GM19452 (cell line): Measurements from ENCODE around the gene FAM53C.
A peak's percentile ranks its signal among the peaks of the same experiment; 100 is the strongest.

ENCODE experiments used
- ATAC-seq: cut with Tn5 transposase; IDR thresholded peaks from one replicate; pipeline ENCODE4 v1.9.1; 2021; ENCODE audit not compliant: unreplicated experiment

FAM53C gene

DNA sequence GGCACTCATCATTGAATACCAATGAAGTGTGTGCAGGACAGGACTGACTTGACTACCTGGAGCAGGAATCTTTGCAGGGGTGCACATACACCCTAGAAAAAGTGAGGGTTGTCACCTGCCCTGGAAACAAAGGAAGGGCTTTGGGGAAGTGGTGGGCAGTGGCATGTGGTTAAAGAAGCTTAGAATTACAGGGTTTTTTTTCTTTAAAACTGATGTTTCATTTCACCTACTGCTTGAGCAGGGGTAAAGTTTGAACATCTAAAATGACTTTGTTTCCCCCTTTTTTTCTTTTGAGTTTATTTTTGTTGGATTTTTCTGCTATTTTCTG lies 12.5 kb downstream of the FAM53C start:
- ATAC-seq = no peak

DNA sequence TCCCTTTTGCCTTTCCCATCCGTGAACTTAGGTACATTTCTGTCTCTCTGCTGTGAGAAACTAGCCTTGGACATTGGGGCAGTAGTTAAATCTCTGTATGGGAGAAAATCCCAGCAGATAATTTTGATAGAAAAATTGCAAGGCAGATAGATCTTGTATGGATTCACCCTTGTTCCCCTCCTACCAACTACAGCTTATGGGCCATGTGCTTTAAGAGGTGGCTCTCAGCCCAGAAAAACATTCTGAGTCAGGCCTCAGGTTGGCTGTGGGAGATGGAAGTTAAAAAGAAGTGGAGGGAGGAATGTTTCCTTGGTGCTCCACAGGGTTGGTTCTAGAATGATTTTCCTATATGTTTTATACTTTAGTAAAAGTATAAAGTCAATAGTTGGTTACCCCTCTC lies 13.0 kb downstream of the FAM53C start:
- no peak for ATAC-seq

DNA sequence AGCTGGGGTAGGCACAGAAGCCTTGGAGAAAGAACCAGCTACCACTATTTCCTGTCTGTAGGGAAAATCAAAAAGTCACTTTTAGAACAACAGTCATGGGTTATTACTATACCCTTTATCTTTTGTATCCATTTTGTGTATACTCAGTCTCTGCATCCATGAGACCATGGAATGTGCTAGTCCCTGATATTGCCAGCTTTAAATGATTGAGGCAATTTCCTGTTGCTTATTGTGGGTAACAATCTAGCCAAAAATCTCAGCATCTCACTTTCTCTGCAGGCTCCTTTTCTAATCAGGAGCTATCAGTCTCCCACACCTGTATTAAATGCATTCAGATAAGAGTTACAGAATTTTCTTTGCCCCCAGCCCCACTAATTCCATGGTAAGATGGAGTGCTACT lies 13.5 kb downstream of the FAM53C start:
- ATAC-seq = no peak

DNA sequence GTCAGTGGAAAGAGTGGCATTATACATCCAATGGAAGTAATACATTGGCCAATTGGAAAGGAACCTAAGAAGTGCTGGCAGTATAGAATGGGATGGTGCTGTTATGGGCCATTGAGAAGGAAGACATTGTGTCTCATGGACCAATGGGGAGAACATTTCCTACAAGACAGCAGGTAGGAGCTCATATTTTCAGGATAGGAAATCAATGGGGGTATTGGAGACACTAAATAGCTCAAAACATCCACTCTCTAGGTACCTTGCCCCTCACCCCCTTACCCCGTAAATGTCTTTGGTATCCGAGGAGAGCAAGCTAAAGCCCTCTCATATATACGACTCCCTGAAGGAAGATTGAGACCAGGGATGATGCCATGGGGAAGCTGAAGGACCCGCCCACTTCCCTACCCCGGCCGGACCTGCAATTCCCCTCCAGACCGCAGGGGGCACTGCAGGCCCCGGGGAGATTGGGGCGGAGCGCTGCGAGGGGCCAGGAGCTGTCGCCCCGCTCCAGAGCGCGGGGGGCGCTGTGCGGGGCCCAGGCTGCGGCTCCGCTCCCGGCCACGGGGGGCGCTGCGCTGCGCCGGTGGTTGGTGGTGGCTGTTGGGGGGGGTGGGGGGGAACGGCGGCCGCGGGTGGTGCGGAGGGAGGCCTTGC lies 14.1 kb downstream of the FAM53C start, which contains the start of gene KDM3B:
KDM3B (plus strand) TSS at position 615 of the 651 bp plus-strand sequence. CDS start 111 bp downstream, outside the sequence.
- ATAC-seq = peak; percentile 66

DNA sequence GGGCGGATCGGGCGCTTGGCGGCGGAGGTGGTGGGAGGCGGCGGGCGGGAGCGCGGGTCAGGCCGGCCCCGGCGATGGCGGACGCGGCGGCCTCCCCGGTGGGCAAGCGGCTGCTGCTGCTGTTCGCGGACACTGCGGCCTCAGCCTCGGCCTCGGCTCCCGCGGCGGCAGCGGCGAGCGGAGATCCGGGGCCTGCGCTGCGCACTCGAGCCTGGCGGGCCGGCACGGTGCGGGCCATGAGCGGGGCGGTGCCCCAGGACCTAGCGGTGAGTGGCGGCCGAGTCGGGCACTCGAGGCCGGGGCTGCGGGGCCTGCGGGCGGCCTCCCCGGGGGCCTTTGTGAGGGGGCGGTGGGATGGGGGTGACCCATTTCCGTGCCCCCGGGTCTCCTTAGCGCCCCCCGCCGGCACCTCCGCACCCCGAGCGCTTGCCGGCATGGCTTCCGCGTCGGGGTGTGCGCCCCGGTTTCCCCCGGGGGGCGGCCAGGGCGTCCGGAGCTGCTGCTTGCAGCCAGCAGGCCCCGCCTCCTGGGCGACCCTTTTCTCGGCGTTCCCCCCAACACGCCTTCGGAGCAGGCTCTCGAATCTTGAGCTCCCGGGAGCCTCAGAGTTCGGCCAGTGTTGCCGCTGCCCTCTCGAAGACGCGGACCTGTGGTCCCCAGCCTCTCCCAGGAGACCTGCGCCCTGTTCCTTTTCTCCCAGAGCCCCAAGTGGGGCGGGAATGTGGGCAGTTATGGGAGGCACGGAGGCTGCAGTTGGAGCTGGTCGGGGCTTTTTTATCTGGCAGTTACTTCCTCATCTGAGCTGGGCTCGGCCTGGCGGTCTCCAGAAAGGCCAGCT lies 14.9 kb downstream of the FAM53C start:
- ATAC-seq = peak; percentile 39

DNA sequence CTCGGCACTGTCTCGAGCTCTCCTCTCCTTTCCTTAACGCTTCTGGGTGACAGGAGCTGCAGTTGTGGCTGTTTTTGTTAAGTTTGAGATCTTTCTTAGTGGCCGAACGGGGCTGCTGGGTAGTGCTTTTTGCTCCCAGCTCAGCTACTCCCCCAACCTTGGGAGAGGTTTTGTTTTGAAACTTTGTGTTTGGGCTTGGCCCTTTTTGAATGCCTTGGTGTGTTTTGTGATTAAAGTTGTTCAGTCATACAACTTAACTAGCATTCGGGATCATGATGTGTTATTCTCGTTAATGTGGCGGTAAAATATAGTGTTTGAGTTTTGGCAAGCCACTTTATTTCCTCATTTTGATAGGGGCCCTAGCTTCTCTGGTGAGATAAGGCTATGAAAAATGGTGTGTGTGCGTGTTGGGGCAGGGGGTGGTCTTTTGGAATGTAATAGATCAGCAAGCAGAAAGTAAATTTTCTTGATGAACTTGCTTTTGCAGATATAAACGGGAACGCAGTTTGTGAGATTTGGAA lies 15.6 kb downstream of the FAM53C start:
- ATAC-seq = peak; percentile 5

DNA sequence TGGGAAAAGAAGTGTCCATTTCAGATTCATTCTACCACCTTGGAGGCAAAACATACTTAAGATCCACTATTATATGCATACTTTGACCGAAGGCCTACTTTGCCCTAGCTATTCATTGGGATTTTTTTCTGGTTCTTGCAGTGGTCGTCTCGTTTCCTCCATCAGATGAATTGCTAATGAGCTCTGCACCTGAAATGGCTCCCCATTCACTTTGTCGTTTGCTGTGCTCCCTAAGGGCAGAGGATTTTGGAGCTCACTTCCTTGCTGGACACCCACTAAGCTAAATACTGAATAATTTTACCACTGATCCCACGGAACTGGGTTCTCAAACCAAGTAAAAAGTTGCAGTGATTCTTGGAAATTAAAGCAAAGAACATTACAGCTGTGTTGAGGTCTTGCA lies 16.3 kb downstream of the FAM53C start:
- ATAC-seq = no peak

DNA sequence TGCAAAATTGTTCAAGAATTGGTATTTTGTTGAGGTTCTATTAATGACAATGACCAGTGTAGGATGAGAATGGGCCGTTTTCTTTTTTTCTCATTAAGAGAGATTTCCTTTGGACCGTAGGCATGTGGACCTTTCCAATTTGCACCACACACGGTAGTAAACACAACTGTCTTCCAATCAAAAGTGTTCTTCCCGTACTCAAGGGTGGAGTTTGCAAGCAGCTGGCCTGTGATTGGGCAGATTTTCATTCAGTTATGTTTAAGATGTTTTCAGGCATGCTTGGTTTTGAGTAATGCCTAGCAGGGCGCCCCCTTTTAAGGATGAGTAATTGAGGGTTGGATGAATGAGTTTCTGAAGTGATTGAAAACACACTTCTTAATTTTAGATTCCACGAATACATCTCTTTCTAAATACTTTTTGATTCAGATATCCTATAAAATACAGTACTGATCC lies 16.9 kb downstream of the FAM53C start:
- ATAC-seq = no peak

DNA sequence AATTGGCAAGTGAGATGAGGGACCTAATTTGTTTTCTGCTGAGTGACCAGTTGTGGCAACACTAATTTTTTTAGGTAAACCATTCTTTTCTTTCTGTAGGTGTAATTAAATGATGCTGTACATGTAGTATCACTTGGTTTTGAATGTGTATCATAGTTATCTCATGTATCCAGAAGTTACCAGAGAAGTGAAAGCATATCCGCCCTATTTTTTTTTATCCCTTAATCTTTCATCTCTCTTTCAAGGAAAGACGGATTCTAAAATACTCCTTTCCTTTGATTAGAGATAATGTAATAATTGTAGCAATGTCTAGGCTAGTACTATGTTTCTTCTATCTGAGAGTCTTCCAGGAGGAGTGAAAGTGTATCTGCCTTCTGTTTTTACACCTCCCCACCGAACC lies 21.6 kb downstream of the FAM53C start:
- no peak for ATAC-seq

DNA sequence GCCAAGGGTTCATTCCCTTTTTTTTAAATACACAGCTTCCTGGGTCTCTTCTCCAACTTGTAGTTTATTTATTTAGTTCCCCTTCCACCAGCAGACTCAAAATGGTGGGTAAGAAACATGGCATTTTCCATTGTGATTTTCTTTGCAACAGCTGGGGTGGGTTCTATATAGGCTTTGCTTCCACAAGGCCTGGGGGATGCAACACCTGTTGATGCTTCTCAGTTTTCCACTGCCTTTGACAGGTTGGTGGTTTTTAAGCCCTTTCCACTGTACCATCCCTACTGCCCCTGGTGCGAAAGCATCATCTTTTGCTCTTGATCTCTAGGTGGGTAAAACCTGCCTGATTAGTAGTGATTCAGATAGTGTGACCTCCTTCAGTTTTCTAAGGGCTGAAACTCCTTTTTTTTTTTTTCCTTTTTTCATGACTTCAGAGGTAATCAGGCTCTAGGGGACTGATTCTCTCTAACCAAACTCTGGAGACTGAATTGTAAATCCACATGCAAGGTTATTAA lies 22.9 kb downstream of the FAM53C start:
- ATAC-seq = no peak

DNA sequence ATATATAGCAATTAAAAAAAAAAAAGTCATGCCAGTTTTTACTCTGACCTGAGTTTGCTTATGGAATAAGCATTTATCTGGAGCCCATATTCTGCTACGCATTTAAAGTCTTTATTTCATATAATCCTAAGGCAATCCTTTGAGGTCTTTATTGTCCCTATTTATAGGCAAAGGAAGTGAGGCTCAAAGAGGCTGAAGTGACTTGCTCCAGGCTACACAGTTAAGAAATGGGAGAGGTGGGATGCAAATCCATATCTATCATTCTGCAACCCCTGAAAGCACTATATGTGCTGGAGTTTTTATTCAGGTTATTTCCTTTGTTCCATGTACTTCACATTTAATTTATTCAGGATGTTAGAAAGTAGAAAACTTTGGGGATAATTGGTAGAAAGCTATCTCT lies 26.5 kb downstream of the FAM53C start:
- ATAC-seq = no peak

DNA sequence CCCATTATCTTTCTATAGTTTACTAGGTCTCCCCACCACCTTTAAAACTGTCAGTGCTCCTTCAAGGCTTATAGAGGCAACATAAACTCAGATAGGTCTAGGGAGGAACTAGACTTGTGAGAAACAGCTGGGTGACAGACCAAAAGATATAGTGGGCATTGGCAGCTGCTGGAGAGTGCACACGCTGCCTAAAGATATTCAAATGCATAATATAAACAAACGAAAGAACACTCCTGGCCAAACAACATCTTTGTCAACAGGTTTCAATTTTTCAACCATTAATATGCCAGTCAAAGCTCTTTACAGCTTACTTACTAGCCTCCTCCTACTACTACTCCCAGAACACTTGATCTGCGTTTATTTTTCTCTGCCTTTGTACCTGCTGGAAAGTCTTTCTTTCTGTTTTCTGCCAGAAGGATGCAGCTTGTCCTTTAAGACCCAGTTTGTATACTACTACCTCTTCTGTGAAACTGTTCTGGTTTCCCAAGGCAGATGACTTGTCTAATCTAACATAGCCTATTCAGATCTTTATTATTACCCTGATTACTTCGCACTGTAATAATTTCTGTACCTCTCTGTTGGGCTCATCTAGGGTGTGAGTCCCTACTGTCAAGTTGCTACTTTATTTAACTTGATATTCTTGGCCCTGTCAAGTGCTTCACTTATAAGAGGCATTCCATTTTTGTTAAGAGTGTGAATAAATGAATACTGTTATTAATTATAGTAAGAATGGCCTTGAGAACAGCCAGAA lies 28.7 kb downstream of the FAM53C start:
- ATAC-seq = no peak

DNA sequence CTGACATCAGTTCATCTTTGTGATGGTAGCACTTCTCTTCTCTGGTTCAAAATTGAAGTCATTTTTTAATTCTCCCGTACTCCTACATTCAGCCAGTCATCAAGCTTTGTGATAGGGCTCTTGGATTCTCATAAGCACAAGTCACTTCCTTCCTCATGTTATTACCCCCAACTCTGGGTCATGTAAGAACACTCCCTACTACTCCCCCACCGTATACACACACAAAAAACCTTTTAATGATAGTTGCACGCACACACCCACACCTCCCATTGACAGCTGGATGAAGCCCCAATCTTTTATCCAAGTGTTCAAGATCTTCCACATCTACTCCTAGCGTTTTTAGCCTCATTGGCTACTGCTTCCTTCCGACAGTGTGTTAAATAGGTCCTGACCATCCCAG lies 31.2 kb downstream of the FAM53C start:
- ATAC-seq = no peak

DNA sequence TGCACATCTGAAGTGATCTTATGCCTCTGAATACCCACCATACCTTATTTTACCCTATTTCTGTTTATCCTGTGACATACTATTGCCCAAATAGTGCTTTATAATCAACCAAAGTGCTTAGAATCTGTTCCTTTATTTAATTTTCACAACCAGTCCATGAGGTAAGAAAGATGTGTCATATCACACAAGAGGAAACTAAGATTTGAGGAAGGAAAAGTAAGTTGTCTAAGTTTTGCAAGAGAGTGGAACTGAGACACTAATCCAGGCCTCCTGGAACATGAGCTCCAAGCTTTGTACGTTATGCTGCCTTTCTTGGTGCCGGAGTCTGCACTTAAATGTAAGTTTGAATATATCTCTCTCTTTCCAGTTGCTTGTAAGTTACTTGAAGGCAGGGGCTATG lies 31.6 kb downstream of the FAM53C start:
- no peak for ATAC-seq

DNA sequence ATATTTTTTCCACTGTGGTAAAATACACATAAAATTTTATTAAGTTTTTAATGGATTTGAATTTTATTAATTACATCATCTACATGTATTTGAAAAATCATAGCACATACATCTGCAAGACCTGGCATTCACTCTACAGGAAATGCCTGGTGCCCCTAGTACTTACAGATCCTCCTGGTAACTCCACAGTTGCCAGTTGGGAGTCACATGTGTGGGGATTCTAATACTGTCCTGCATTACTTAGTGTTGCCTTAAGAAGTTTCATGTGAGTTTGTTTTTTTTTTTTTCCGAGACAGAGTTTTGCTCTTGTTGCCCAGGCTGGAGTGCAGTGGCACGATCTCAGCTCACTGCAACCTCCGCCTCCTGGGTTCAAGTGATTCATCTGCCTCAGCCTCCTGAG lies 32.5 kb downstream of the FAM53C start:
- ATAC-seq = no peak

DNA sequence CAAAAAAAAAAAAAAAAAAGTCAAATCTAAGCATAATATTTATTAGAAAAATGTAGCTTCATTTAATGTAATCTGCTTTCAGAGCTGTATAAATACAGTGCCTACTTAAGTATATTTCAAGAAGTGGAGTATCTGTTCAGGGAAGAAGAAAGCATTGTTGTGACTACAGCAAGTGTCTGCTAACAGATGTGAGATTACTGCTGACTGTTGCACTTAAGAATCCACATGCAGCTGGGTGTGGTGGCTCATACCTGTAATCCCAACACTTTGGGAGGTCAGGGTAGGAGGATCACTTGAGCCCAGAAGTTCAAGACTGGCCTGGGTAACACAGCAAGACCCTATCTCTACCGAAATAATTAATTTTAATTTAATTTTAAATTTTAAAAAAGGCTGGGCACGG lies 33.4 kb downstream of the FAM53C start:
- ATAC-seq = no peak

DNA sequence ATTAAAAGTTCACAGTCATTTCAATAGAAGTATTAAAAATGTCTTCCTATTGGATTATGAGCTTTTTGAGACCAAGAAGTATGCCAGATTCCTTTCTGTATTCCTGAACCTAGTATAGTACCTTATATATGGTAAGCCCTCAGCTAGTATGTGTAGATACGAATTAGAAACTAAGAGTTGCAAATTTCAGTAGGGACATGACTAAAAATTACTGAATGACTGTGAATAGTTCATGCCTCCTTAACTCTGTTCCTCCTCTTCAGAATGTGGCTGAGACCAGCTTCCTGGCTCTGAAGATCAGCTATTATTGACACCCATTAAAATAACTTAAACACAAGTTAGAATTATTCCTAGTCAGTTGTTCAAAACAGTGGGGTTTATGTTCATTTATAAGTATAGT lies 34.2 kb downstream of the FAM53C start:
- peak; percentile 81 for ATAC-seq

DNA sequence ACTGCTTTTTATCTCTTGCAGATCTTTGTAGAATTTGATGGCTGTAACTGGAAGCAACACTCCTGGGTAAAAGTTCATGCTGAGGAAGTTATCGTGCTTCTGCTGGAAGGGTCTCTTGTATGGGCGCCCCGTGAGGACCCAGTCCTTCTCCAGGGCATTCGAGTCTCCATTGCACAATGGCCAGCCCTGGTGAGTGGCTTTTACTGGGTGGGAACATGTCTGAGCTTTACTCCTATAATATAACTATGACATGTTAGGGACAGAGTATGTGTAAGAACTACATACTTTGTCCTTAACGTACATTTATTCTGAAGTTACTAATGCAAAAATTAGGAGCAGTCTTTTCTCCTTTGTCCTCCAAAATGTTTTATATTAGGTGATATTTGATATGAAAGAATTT lies 34.6 kb downstream of the FAM53C start:
- no peak for ATAC-seq

DNA sequence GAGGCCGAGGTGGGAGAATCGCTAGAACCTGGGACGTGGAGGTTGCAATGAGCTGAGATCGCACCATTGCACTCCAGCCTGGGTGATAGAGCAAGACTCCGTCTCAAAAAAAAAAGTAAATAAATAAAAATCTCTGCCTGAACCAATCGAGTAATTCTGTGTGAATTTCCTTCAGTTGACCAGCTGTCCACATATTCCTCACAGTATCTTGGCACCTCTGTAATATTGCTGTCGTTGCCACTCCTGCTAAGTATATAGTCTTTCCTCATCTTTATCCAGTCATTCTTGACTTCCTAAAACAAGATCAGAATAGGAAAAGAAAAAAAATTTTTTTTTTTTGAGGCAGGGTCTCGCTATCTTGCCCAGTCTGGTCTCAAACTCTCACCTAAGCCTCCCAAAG lies 44.3 kb downstream of the FAM53C start:
- no peak for ATAC-seq

DNA sequence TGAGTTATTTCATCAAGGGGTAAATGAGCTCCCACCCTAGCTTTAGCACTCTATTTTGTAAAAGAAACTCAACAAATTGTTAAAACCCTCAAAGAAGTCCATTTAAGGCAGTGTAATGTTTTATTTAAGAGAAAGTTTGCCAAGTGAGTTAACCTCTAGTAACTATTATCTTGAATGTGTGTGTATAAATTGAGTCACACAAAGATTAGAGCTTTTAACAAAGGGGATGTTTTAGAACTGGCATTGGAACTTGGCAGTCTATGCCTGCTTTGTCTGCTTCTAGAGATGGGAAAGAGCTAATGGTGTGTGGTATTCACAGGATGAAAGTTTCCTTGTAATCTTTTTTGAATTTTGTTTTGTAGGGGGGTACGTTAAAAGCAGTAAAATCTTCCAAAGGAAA lies 47.6 kb downstream of the FAM53C start:
- ATAC-seq = no peak

DNA sequence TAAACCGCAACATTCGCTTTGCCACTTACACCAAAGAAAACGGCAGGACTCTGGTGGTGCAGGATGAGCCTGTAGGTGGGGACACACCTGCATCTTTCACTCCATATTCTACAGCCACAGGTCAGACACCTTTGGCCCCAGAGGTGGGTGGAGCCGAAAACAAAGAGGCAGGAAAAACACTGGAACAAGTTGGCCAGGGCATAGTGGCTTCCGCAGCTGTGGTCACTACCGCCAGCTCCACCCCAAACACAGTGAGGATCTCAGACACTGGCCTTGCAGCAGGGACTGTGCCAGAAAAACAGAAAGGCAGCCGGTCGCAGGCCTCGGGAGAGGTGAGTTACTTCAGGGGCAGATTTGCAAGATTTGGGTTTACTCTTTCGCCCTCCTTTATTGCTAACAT lies 48.2 kb downstream of the FAM53C start:
- ATAC-seq = no peak
